Measurements from ENCODE around the gene ALK. TPM values are rescaled to one million over a fixed set of nuclear protein-coding genes. Genes with fewer than 3 reads are reported as not detected.

The ALK gene
- total RNA-seq, 1 experiment from 2014 or later, result not detected

DNA sequence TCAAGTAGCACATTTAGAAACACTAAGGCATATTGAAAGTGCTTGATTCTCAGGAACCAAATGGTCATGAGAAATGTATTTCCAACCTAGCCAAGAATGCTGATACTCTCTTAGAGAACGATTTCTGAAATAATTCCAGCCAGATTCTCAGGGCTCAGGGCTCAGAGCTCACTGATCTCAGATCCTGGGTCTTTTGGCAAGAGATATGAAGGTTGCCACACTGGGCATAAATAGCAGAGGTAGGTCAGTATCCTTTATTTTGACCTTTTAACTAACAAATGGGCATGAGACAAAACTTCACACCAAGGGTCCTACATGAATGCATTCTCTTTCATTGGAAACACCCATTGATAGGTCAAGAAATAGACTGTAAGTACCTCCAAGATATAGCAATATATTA, 364.1 kb downstream of the ALK start:
- H2BK120ac ChIP-seq (ENCODE audit: low read depth, low read length, poor library complexity, severe bottlenecking), result no peak overlapping the region
- no CpG with 5 or more reads among the region's 1 CpG for WGBS (ENCODE audit: extremely low coverage, insufficient read length, low lambda C conversion rate)

More for the DNA sequence above, 364.1 kb downstream of the ALK start:
- no peak for DNase-seq
- Mint-ChIP-seq H3K4me3 (no peak overlapping the region), H3K36me3 (ENCODE audit: insufficient read depth in 1 of 3, low read depth in 3 of 3) (no peaks in the 10 kb centered on the region; a peak in 1 of 7 replicates), H3K27me3 (ENCODE audit: low read depth) (no peaks in the 10 kb centered on the region), H3K27ac (no peak overlapping the region), H3K9me3 (no peaks in the 10 kb centered on the region; a peak in 1 of 5 replicates), H3K4me1 (peaks cover 25 to 27% of the 10 kb centered on the region in 2 experiments)
- H2AFZ ChIP-seq (ENCODE audit: low read length), result no peak overlapping the region
- no peak overlapping the region for H4K5ac ChIP-seq (ENCODE audit: insufficient read length, low read depth, low read length)
- no peak overlapping the region for H3K4ac ChIP-seq (ENCODE audit: low read depth, low read length)
- H2BK20ac ChIP-seq (ENCODE audit: low read depth, low read length, poor library complexity, severe bottlenecking), result no peak overlapping the region
- peaks cover 10% of the 10 kb centered on the region for H3K4me1 ChIP-seq (ENCODE audit: insufficient read depth, low read length)
- no peak overlapping the region for H3T11ph ChIP-seq (ENCODE audit: low read length)
- H3K14ac ChIP-seq (ENCODE audit: insufficient read depth, low read length), result no peak overlapping the region
- no peaks in the 10 kb centered on the region for H3K79me2 ChIP-seq (ENCODE audit: insufficient read depth, low read length)
- H2BK5ac ChIP-seq (ENCODE audit: insufficient read length, low read length), result no peak overlapping the region
- no peak overlapping the region for H3K9ac ChIP-seq (ENCODE audit: extremely low read depth, insufficient read length, low read length)
- H2AK5ac ChIP-seq (ENCODE audit: insufficient read length, low read length), result no peak overlapping the region
- H3K27ac ChIP-seq (ENCODE audit: insufficient read length, low read depth, low read length), result no peak overlapping the region
- no peak overlapping the region for H3K23ac ChIP-seq (ENCODE audit: insufficient read length, low read depth, low read length)
- no peak overlapping the region for H2BK15ac ChIP-seq (ENCODE audit: low read depth, low read length)
- TF ChIP-seq, protein P1, sequence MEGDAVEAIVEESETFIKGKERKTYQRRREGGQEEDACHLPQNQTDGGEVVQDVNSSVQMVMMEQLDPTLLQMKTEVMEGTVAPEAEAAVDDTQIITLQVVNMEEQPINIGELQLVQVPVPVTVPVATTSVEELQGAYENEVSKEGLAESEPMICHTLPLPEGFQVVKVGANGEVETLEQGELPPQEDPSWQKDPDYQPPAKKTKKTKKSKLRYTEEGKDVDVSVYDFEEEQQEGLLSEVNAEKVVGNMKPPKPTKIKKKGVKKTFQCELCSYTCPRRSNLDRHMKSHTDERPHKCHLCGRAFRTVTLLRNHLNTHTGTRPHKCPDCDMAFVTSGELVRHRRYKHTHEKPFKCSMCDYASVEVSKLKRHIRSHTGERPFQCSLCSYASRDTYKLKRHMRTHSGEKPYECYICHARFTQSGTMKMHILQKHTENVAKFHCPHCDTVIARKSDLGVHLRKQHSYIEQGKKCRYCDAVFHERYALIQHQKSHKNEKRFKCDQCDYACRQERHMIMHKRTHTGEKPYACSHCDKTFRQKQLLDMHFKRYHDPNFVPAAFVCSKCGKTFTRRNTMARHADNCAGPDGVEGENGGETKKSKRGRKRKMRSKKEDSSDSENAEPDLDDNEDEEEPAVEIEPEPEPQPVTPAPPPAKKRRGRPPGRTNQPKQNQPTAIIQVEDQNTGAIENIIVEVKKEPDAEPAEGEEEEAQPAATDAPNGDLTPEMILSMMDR (conservative IDR thresholded peaks at IDR 0.05), result no peak
- no peak overlapping the region for H4K8ac ChIP-seq (replicated peaks; ENCODE audit: insufficient read length, low read depth, low read length)
- H3K27me3 ChIP-seq (ENCODE audit: insufficient read depth, low read length), result no peaks in the 10 kb centered on the region
- no peaks in the 10 kb centered on the region for H3K9me3 ChIP-seq (ENCODE audit: control insufficient read depth, low read depth, low read length)
- H3K56ac ChIP-seq (ENCODE audit: insufficient read length, low read depth, low read length), result no peak overlapping the region
- H3K23me2 ChIP-seq (ENCODE audit: insufficient read length, low read depth, low read length, poor library complexity, severe bottlenecking), result no peaks in the 10 kb centered on the region
- H3K4me2 ChIP-seq (ENCODE audit: insufficient read depth, insufficient read length, low read length), result no peak overlapping the region
- no peaks in the 10 kb centered on the region for H4K20me1 ChIP-seq (ENCODE audit: control insufficient read depth, insufficient read depth, insufficient read length)
- H3K18ac ChIP-seq (ENCODE audit: insufficient read length, low read depth, low read length), result no peak overlapping the region
- H2BK12ac ChIP-seq (ENCODE audit: insufficient read length, low read depth, low read length), result no peak overlapping the region
- no peak overlapping the region for H4K91ac ChIP-seq (ENCODE audit: insufficient read length, low read depth, low read length)
- H3K79me1 ChIP-seq (ENCODE audit: insufficient read depth, low read depth, low read length, poor library complexity, severe bottlenecking), result no peaks in the 10 kb centered on the region
